DOHH2 (cell line): ENCODE measurements around the gene PHPT1.

Experiments
- EZH2phosphoT487 ChIP-seq: fragments of 200-600 bp; sonication (generic); IDR thresholded peaks from 2 replicates; pipeline ENCODE4 v1.6.1; 2017; ENCODE audit warnings: borderline replicate concordance, mild to moderate bottlenecking, antibody characterized with exemption, low read length, moderate library complexity, mixed read lengths
- TF ChIP-seq, protein P1 (sequence below): fragments of 200-600 bp; sonication (generic); IDR thresholded peaks from one replicate; pipeline ENCODE4 v1.5.1; 2014; ENCODE audit warnings: antibody characterized with exemption, mild to moderate bottlenecking, low read depth, low read length; ENCODE audit not compliant: poor library complexity, severe bottlenecking

- TF ChIP-seq, protein P1, sequence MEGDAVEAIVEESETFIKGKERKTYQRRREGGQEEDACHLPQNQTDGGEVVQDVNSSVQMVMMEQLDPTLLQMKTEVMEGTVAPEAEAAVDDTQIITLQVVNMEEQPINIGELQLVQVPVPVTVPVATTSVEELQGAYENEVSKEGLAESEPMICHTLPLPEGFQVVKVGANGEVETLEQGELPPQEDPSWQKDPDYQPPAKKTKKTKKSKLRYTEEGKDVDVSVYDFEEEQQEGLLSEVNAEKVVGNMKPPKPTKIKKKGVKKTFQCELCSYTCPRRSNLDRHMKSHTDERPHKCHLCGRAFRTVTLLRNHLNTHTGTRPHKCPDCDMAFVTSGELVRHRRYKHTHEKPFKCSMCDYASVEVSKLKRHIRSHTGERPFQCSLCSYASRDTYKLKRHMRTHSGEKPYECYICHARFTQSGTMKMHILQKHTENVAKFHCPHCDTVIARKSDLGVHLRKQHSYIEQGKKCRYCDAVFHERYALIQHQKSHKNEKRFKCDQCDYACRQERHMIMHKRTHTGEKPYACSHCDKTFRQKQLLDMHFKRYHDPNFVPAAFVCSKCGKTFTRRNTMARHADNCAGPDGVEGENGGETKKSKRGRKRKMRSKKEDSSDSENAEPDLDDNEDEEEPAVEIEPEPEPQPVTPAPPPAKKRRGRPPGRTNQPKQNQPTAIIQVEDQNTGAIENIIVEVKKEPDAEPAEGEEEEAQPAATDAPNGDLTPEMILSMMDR = no peak
- TF ChIP-seq EZH2phosphoT487 = no peak
Measured at GRCh38 chr9:136896027-136896426, 46.8 kb downstream of the PHPT1 start.
